HCT116 (cell line): ENCODE data around the gene SH3TC2.

Source experiments
- ATF3 ChIP-seq: IDR thresholded peaks from 2 replicates; pipeline ENCODE4 v1.6.1; 2012
- CTCF ChIP-seq, 3 experiments: fragments of 200-600 bp in 1 of 3; sonication (generic) in 1 of 3; IDR thresholded peaks in 2 of 3; conservative IDR thresholded peaks in 1 of 3; 2 replicates each; pipeline ENCODE4 v1.5.1; 2012 to 2017; ENCODE audit warnings: low read depth in 2 of 3, low read length in 2 of 3, antibody characterized with exemption in 1 of 3, borderline replicate concordance in 1 of 3, control low read depth in 1 of 3, mild to moderate bottlenecking in 1 of 3, mixed read lengths in 1 of 3, mixed run types in 1 of 3, moderate library complexity in 1 of 3; ENCODE audit not compliant: insufficient read depth in 1 of 3
- EZH2 ChIP-seq: fragments of 200-600 bp; sonication (generic); IDR thresholded peaks from 2 replicates; pipeline ENCODE4 v1.6.1; 2017; ENCODE audit warnings: antibody characterized with exemption, mixed run types
- EZH2phosphoT487 ChIP-seq: fragments of 200-600 bp; IDR thresholded peaks from 2 replicates; pipeline ENCODE4 v1.6.1; 2018; ENCODE audit warnings: antibody characterized with exemption, borderline replicate concordance
- FOSL1 ChIP-seq: IDR thresholded peaks from 2 replicates; pipeline ENCODE4 v1.6.1; 2012; ENCODE audit warnings: low read depth
- POLR2A ChIP-seq: IDR thresholded peaks from 2 replicates; pipeline ENCODE4 v1.7.0; 2011; ENCODE audit warnings: borderline replicate concordance; ENCODE audit not compliant: insufficient read depth, insufficient read length; ENCODE audit errors: extremely low read depth
- POLR2AphosphoS5 ChIP-seq: IDR thresholded peaks from 2 replicates; pipeline ENCODE4 v1.6.1; 2011; ENCODE audit warnings: mild to moderate bottlenecking, low read depth, low read length, moderate library complexity
- RAD21 ChIP-seq: IDR thresholded peaks from 2 replicates; pipeline ENCODE4 v1.6.1; 2012; ENCODE audit warnings: low read depth, mild to moderate bottlenecking
- REST ChIP-seq: IDR thresholded peaks from 2 replicates; pipeline ENCODE4 v1.6.1; 2012; ENCODE audit warnings: low read depth
- SP1 ChIP-seq: IDR thresholded peaks from 2 replicates; pipeline ENCODE4 v1.6.1; 2012; ENCODE audit warnings: low read depth
- SRF ChIP-seq: IDR thresholded peaks from 2 replicates; pipeline ENCODE4 v1.6.1; 2012; ENCODE audit warnings: low read depth
- ZBTB33 ChIP-seq: IDR thresholded peaks from 2 replicates; pipeline ENCODE4 v1.6.1; 2011; ENCODE audit warnings: mild to moderate bottlenecking, low read length, moderate library complexity; ENCODE audit not compliant: insufficient replicate concordance; ENCODE audit errors: extremely low read depth
- ZNF274 ChIP-seq: fragments of 200-500 bp; sonication (Bioruptor generic); IDR thresholded peaks from 2 replicates; pipeline ENCODE4 v1.6.1; 2014; ENCODE audit warnings: mild to moderate bottlenecking, low read depth, low read length, inconsistent platforms

GRCh38 chr5:149049371-149049781 is 13.5 kb downstream of the SH3TC2 start:
- TF ChIP-seq FOSL1 (no peak), CTCF (IDR thresholded peaks at IDR 0.05 in 2 of 3, conservative IDR thresholded peaks at IDR 0.05 in 1 of 3; ENCODE audit: borderline replicate concordance in 1 of 3, insufficient read depth in 1 of 3, low read depth in 2 of 3, low read length in 2 of 3) (no peak), POLR2AphosphoS5 (no peak), POLR2A (no peak), RAD21 (no peak), ZNF274 (no peak), EZH2 (no peak), ATF3 (no peak), EZH2phosphoT487 (no peak), SP1 (no peak), ZBTB33 (no peak), REST (no peak), SRF (no peak)
